Subcutaneous abdominal adipose tissue (tissue), 5 donors: ENCODE measurements around the gene KIZ.

Experiments
- H3K27ac ChIP-seq: one replicate; pipeline ENCODE4 v1.7.0; 2013; ENCODE audit warnings: low read depth, mild to moderate bottlenecking, inconsistent platforms, low read length, moderate library complexity
- H3K27me3 ChIP-seq, 5 donors: one replicate each; pipeline ENCODE4 v1.7.0; 2013; ENCODE audit warnings: low read length in 5 of 5, inconsistent platforms in 1 of 5; ENCODE audit not compliant: control insufficient read depth in 5 of 5, insufficient read depth in 4 of 5
- H3K36me3 ChIP-seq, 5 donors: one replicate each; pipeline ENCODE4 v1.7.0; 2013; ENCODE audit warnings: low read length in 5 of 5; ENCODE audit not compliant: control insufficient read depth in 5 of 5, insufficient read depth in 5 of 5
- H3K4me1 ChIP-seq, 5 donors: one replicate each; pipeline ENCODE4 v1.7.0; 2013; ENCODE audit warnings: low read length in 5 of 5, mild to moderate bottlenecking in 3 of 5, moderate library complexity in 1 of 5; ENCODE audit not compliant: control insufficient read depth in 5 of 5, insufficient read depth in 5 of 5
- H3K4me3 ChIP-seq, 5 donors: one replicate each; pipeline ENCODE4 v1.7.0; 2013; ENCODE audit warnings: low read length in 5 of 5, low read depth in 1 of 5
- H3K9ac ChIP-seq, 5 donors: one replicate each; pipeline ENCODE4 v1.7.0; 2013; ENCODE audit warnings: low read length in 5 of 5, mild to moderate bottlenecking in 4 of 5, moderate library complexity in 3 of 5
- H3K9me3 ChIP-seq, 5 donors: one replicate each; pipeline ENCODE4 v1.7.0; 2013; ENCODE audit warnings: low read length in 5 of 5; ENCODE audit not compliant: control insufficient read depth in 5 of 5
- donor health status: healthy.
- donor health status: healthy.
- donor health status: healthy.
- donor health status: healthy.
- donor health status: healthy.

The KIZ gene

DNA sequence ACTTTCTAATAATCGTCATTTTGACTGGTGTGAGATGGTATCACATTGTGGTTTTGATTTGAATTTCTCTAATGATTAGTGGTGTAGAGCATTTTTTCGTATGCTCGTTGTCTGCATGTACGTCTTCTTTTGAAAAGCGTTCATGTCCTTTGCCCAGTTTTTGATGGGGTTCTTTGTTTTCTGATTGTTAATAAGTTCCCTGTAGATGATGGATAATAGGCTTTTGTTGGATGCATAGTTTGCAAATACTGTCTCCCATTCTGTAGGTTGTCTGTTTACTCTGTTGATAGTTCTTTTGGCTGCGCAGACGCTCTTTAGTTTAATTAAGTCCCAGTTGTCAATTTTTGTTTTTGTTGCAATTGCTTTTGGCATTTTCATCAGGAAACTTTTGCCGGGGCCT lies 144.9 kb downstream of the KIZ start:
- Histone ChIP-seq H3K9me3 (peaks cover 0 to 26% (median 19%) of the 10 kb centered on the region in 5 donors), H3K4me1 (no peaks in the 10 kb centered on the region), H3K27me3 (peaks cover 0 to 6% (median 5%) of the 10 kb centered on the region in 5 donors), H3K9ac (no peak overlapping the region), H3K27ac (no peak overlapping the region), H3K36me3 (no peaks in the 10 kb centered on the region), H3K4me3 (no peak overlapping the region)

DNA sequence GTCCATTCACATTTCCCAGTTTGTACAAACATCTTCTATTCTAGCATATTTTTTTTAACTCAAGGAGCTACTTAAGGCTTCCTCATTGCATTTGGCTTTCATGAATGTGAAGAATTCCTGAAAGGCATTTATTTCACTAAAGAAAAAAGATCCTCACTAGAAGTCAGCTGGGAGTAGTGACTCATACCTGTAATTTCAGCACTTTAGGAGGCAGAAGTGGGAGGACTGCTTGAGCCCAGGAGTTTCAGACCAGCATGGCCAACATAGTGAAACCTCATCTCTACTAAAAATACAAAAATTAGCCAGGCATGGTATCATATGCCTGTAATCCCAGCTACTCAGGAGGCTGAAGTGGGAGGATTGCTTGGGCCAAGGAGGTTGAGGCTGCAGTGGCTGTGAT lies 146.4 kb downstream of the KIZ start:
- H3K4me3 ChIP-seq, result no peak overlapping the region
- H3K9me3 ChIP-seq, result peaks cover 0 to 15% (median 11%) of the 10 kb centered on the region in 5 donors
- H3K27me3 ChIP-seq, result peaks cover 0 to 5% (median 3%) of the 10 kb centered on the region in 5 donors
- H3K27ac ChIP-seq, result no peak overlapping the region
- H3K36me3 ChIP-seq, result no peaks in the 10 kb centered on the region
- no peaks in the 10 kb centered on the region for H3K4me1 ChIP-seq
- H3K9ac ChIP-seq, result no peak overlapping the region

DNA sequence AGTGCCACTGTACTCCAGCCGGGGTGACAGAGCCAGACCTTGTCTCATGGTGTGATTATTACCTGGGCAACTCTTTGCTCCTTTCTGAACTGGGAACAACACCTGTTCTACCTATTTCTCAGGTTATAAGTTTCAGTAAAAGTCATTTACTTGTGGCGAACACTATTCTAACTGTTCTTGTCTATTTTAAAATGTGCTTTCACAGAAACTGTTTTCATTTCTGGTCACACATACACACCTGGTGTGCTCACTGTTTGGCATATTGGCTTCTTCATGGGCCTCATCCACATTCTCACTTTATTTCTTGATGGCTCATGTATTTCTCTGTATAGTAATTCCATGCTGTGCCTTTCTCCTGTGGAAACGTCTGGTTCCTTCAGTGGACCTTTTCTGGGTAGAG lies 146.8 kb downstream of the KIZ start:
- peaks cover 0 to 5% (median 3%) of the 10 kb centered on the region in 5 donors for H3K27me3 ChIP-seq
- H3K4me1 ChIP-seq, result no peaks in the 10 kb centered on the region
- peaks cover 0 to 11% (median 8%) of the 10 kb centered on the region in 5 donors for H3K9me3 ChIP-seq
- H3K4me3 ChIP-seq, result no peak overlapping the region
- no peak overlapping the region for H3K27ac ChIP-seq
- H3K9ac ChIP-seq, result no peak overlapping the region
- H3K36me3 ChIP-seq, result no peaks in the 10 kb centered on the region

DNA sequence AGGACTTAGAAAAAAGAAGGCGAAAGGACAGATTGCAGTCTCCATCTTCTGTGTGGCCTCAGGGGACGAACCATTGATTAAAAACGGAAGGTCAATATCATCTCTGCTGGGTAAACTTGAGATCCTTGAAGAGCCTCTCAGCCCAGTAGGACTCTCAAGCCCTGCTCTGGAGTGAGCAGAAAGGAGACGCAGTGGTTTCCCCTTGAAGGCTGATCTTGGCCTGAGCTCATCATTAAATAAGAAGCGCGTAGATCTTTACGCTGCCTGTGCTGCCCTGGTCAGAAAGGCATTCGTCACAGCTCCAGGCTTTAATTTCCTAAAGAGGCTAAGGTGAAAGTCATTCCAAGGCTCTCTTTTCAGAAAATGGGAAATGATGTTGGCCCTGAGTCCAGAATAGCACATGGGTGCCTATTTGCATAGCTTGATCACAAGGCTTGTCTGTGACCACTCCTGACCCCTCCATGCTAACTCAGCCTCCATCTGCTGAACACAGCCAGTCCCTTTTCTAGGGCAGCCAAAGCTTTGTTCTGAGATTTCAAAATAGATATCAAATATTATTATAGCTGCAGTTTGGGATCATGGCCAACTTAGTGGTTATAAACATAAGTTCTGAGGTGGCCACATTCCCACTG lies 148.0 kb downstream of the KIZ start:
- Histone ChIP-seq H3K9me3 (peaks cover 0 to 10% (median 8%) of the 10 kb centered on the region in 5 donors), H3K27me3 (peaks cover 0 to 5% (median 3%) of the 10 kb centered on the region in 5 donors), H3K9ac (no peak overlapping the region), H3K4me1 (no peaks in the 10 kb centered on the region), H3K4me3 (no peak overlapping the region), H3K27ac (no peak overlapping the region), H3K36me3 (no peaks in the 10 kb centered on the region)

DNA sequence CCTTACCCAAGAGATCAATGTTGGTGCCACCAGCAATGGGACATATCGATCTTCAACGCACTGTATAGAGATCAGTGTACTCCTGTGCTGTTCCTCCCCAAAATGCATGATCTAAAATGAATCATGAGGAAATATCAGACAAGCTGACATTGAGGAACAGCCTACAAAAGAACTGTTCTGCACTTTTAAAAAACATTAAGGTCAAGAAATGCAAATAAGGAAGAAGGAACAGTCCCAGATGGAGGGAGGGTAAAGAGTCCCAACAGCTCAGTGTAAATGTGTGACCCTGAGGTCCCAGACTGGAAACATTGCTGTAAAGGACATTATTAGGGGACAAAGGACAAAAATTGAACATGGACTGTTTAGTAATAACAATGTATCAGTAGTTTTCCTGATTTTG lies 152.9 kb downstream of the KIZ start:
- peaks cover 0 to 3% (median 2%) of the 10 kb centered on the region in 5 donors for H3K27me3 ChIP-seq
- no peaks in the 10 kb centered on the region for H3K36me3 ChIP-seq
- no peak overlapping the region for H3K27ac ChIP-seq
- H3K4me3 ChIP-seq, result no peak overlapping the region
- H3K9me3 ChIP-seq, result no peaks in the 10 kb centered on the region
- H3K4me1 ChIP-seq, result no peaks in the 10 kb centered on the region
- no peak overlapping the region for H3K9ac ChIP-seq

DNA sequence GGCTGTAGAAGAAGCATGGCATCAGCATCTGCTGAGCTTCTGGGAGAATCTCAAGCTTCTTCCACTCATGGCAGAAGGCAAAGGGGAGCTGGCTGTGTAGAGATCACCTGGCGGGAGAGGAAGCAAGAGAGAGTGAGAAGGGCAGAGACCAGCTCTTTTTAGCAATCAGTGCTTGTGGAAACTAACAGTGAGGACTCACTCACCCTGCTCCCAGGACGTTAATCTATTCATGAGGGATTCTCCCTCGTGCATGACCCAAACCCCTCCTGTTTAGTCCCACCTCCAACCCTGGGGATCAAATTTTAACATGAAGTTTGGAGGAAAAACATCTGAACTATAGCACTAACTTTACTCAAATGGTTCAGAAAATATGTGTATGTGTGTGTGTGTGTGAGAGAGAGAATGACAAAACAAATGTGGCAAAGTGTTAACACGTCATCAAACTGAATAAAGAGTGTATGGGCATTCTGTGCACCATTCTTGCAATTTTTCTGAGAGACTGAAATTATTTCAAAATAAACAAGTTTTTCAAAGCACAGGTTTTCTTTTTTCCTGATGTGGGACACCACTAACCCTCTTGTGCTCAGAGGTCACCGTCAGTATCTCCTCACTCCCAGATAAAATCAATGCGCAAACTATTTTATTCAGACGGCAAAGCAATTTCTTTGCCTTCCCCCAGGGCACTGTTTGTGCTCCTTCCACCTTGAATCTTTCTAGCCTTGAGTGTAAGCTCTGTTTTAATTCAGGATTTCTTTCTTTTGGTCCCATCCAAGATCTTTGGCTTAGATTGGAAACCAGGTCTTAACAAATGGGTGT lies 154.0 kb downstream of the KIZ start:
- Histone ChIP-seq H3K27ac (no peak overlapping the region), H3K4me3 (no peak overlapping the region), H3K9me3 (no peaks in the 10 kb centered on the region), H3K4me1 (no peaks in the 10 kb centered on the region), H3K27me3 (peaks cover 0 to 3% (median 0%) of the 10 kb centered on the region in 5 donors), H3K9ac (no peak overlapping the region), H3K36me3 (no peaks in the 10 kb centered on the region)

DNA sequence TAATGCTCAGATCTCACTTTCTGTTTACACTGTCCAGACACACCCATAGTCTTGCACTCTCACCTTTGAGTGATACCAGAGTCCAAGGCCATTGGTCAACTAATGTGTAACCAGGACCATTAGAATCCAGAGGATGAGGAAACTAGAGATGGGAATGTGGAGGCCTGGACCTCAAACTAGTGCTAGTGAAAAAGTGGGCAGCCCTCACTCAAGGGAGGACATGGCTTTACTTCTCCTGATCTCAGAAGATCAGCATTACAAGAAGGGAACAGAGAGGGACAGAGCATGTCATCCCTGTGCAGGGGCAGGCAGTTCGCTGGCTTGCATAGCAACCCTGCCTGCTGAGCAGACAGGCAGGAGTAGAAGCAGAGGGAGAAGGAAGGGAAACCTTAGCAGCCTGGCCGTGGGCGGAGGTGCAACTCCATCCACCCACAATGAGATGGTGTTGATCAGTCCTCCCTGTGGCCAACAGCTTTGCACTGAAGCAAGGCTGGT lies 154.7 kb downstream of the KIZ start:
- H3K9me3 ChIP-seq, result peaks cover 0 to under 1% (median 0%) of the 10 kb centered on the region in 5 donors
- peaks cover 0 to 3% (median 0%) of the 10 kb centered on the region in 5 donors for H3K27me3 ChIP-seq
- H3K4me3 ChIP-seq, result no peak overlapping the region
- no peak overlapping the region for H3K9ac ChIP-seq
- no peaks in the 10 kb centered on the region for H3K36me3 ChIP-seq
- H3K27ac ChIP-seq, result no peak overlapping the region
- no peaks in the 10 kb centered on the region for H3K4me1 ChIP-seq

DNA sequence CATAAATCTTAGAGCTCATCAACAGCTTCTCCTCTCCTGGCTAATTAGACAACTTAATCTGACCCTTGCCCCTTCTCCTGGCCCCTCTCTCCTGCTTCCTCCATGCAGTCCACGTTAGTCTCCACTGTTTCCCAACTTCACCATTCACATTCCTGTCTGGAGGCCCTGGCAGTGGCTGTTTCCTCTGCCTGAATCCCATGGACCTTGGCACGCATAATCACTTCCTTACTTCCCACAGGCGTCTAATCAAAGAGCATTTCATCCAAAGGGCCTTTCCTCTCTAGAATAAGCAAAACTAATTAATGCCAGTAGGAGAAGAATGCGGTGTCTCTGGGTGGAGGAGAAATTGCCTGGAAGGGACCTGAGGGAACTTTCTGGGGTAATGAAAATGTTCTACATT lies 160.9 kb downstream of the KIZ start:
- no peak overlapping the region for H3K9ac ChIP-seq
- peaks cover 0 to 7% (median 6%) of the 10 kb centered on the region in 5 donors for H3K9me3 ChIP-seq
- H3K36me3 ChIP-seq, result no peaks in the 10 kb centered on the region
- H3K27ac ChIP-seq, result no peak overlapping the region
- no peaks in the 10 kb centered on the region for H3K4me1 ChIP-seq
- H3K4me3 ChIP-seq, result no peak overlapping the region
- H3K27me3 ChIP-seq, result peaks cover 0 to 9% (median 2%) of the 10 kb centered on the region in 5 donors

DNA sequence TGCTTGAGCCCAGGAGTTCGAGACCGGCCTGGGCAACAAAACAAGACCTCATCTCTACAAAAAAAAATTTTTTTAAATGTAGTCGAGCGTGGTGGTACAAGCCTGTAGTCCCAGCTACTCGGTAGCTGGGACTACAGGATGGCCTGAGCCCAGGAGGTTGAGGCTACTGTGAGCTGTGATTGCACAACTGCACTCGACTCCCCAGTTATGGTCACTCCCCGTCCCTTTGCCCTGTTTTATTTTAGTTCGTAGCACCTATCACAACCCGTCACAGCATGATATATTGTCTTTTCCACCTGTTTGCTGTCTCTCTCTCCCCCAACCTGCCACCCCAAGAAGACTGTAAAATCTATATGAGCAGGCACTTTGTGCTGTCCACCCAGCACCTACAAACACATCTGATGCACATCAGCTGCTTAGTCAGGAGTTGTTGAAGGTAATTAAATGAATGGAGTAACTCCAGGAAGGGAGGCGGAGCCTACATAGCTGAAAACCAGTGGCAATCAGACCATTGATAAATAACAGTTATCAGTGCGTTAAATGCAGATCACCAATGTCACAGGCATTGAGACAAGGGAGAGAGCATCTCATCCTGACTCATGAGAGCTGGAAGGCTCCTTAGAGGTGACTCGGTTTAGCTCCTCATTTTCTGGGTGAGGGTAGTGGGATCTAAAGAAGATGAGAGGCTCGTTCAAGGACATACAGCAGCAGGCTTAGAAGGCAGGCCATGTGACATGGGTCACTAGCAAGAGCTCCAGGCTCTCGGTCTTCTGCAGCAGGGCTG lies 162.9 kb downstream of the KIZ start:
- H3K27ac ChIP-seq, result no peak overlapping the region
- H3K9me3 ChIP-seq, result peaks cover 0 to 7% (median 6%) of the 10 kb centered on the region in 5 donors
- no peaks in the 10 kb centered on the region for H3K36me3 ChIP-seq
- no peak overlapping the region for H3K4me3 ChIP-seq
- H3K9ac ChIP-seq, result no peak overlapping the region
- no peaks in the 10 kb centered on the region for H3K4me1 ChIP-seq
- H3K27me3 ChIP-seq, result peaks cover 0 to 9% (median 2%) of the 10 kb centered on the region in 5 donors
